Keratinocyte (primary cell): ENCODE measurements around the gene SETD1B. TPM values are rescaled to one million over a fixed set of nuclear protein-coding genes. Genes with fewer than 3 reads are reported as not detected.

Experiments
- DNase-seq: peaks from one replicate; pipeline ENCODE4 v3.0.0-alpha.2; 2011; ENCODE audit warnings: low read depth, missing footprints, low spot score
- FAIRE-seq: peaks from 2 replicates; lab custom pipeline; 2011; peaks lifted over from hg19 to GRCh38; lab: Jason Lieb, UNC
- H2AFZ ChIP-seq: 2 replicates; pipeline ENCODE4 v1.6.0; 2012; ENCODE audit warnings: low read length, control low read depth, inconsistent platforms; ENCODE audit not compliant: control insufficient read depth
- H3K27ac ChIP-seq: 2 replicates; pipeline ENCODE4 v1.5.1; 2011; ENCODE audit warnings: low read length; ENCODE audit not compliant: control insufficient read depth, insufficient read depth
- H3K27me3 ChIP-seq: 3 replicates; pipeline ENCODE4 v1.6.0; 2011; ENCODE audit warnings: low read length; ENCODE audit not compliant: control insufficient read depth, insufficient read depth; ENCODE audit errors: extremely low read depth
- H3K36me3 ChIP-seq, 2 experiments: 2 replicates in 1 of 2; 3 replicates in 1 of 2; pipeline ENCODE4 v1.5.1; 2011; ENCODE audit warnings: low read length in 2 of 2, mild to moderate bottlenecking in 1 of 2; ENCODE audit not compliant: control insufficient read depth in 2 of 2, insufficient read depth in 2 of 2; ENCODE audit errors: extremely low read depth in 1 of 2
- H3K4me1 ChIP-seq: 3 replicates; pipeline ENCODE4 v1.5.1; 2011; ENCODE audit warnings: low read length; ENCODE audit not compliant: control insufficient read depth, insufficient read depth; ENCODE audit errors: extremely low read depth
- H3K4me2 ChIP-seq: 3 replicates; pipeline ENCODE4 v1.6.0; 2011; ENCODE audit warnings: low read depth, low read length; ENCODE audit not compliant: control insufficient read depth, insufficient read depth; ENCODE audit errors: extremely low read depth
- H3K4me3 ChIP-seq, 3 experiments: fragments of 200-600 bp in 1 of 3; sonication (generic) in 1 of 3; 2 replicates in 2 of 3; 3 replicates in 1 of 3; pipeline ENCODE4 v1.5.1; 2011 to 2016; ENCODE audit warnings: low read length in 3 of 3, mild to moderate bottlenecking in 3 of 3, control low read depth in 2 of 3, inconsistent platforms in 1 of 3, low read depth in 1 of 3, mixed read lengths in 1 of 3, mixed run types in 1 of 3, moderate library complexity in 1 of 3; ENCODE audit not compliant: control insufficient read depth in 2 of 3, insufficient read depth in 2 of 3; ENCODE audit errors: extremely low read depth in 1 of 3
- H3K79me2 ChIP-seq: 2 replicates; pipeline ENCODE4 v1.6.0; 2012; ENCODE audit warnings: low read length; ENCODE audit not compliant: control insufficient read depth, insufficient read depth
- H3K9ac ChIP-seq: 3 replicates; pipeline ENCODE4 v1.6.0; 2011; ENCODE audit warnings: low read length; ENCODE audit not compliant: control insufficient read depth, insufficient read depth; ENCODE audit errors: extremely low read depth
- H3K9me1 ChIP-seq: 3 replicates; pipeline ENCODE4 v1.6.0; 2011; ENCODE audit warnings: low read length; ENCODE audit not compliant: control insufficient read depth, insufficient read depth; ENCODE audit errors: extremely low read depth
- H3K9me3 ChIP-seq: 2 replicates; pipeline ENCODE4 v1.5.1; 2012; ENCODE audit warnings: low read depth, low read length; ENCODE audit not compliant: control insufficient read depth
- H4K20me1 ChIP-seq: 3 replicates; pipeline ENCODE4 v1.6.0; 2011; ENCODE audit warnings: low read length; ENCODE audit not compliant: control insufficient read depth, insufficient read depth; ENCODE audit errors: extremely low read depth
- EZH2 ChIP-seq: IDR thresholded peaks from one replicate; pipeline ENCODE4 v1.6.1; 2012; ENCODE audit warnings: inconsistent platforms, mild to moderate bottlenecking, low read length, moderate library complexity
- dilution Hi-C: fragments of 300-500 bp; cut with MboI; formaldehyde crosslinking; loops from one replicate; pipeline ENCODE4 v1.7.0; 2020; ENCODE audit warnings: low sequenced_read_pairs; ENCODE audit not compliant: extremely low pct_ligation_motif_present
- polyA plus RNA-seq, 5 experiments: library from polyadenylated mRNA; depleted of rRNA in 3 of 5; stranded (reverse) in 3 of 5; stranded (forward) in 1 of 5; unstranded in 1 of 5; fragments of >200 nt; gene quantifications; 1 replicate in 1 of 5; 2 replicates in 3 of 5; 3 replicates in 1 of 5; pipeline versions ENCODE4 v1.2.1 to v1.2.3, GENCODE V29; 2011 to 2012; ENCODE audit warnings: missing spikeins in 2 of 5, low read depth in 1 of 5, low replicate concordance in 1 of 5
- TF ChIP-seq, protein P1 (sequence below), 3 experiments: IDR thresholded peaks in 1 of 3; conservative IDR thresholded peaks in 1 of 3; optimal IDR thresholded peaks in 1 of 3; 2 replicates in 2 of 3; 3 replicates in 1 of 3; pipeline versions ENCODE3 to v1.5.1; 2011; ENCODE audit warnings: low read length in 3 of 3, mild to moderate bottlenecking in 3 of 3, moderate library complexity in 2 of 3, control low read depth in 1 of 3, inconsistent platforms in 1 of 3; ENCODE audit not compliant: insufficient read depth in 2 of 3; ENCODE audit errors: extremely low read depth in 1 of 3

Gene SETD1B
- polyA plus RNA-seq, 1 donor (not counting 4 experiments of a cell fraction or from before 2014, with no cell fraction given) = 0.72 TPM

DNA sequence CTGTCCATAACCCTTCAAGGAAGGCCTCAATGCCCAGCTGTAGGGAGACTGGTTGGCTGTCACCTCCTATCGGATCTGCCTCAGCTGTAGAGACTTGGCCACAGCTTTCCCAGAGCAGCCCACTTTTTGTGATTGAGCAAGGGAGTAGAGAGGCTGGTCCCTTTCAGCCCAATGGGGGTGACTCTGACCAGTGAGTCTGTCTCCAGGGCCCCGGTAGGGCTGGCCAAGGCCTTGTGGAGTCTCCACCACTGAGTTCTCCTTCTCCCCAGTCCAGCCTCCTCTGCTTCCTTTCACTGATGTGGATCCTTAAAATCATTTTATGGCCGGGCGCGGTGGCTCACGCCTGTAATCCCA, 69.4 kb downstream of the SETD1B start:
- FAIRE-seq = no peak
- Histone ChIP-seq H4K20me1 (no peaks in the 10 kb centered on the region), H3K4me1 (peaks cover 7% of the 10 kb centered on the region), H3K9me3 (no peaks in the 10 kb centered on the region), H3K4me3 (no peak overlapping the region), H3K9ac (no peak overlapping the region), H3K27me3 (no peaks in the 10 kb centered on the region), H2AFZ (no peak overlapping the region), H3K79me2 (no peaks in the 10 kb centered on the region), H3K36me3 (no peaks in the 10 kb centered on the region), H3K4me2 (no peak overlapping the region), H3K27ac (no peak overlapping the region), H3K9me1 (no peaks in the 10 kb centered on the region)
- TF ChIP-seq, protein P1, sequence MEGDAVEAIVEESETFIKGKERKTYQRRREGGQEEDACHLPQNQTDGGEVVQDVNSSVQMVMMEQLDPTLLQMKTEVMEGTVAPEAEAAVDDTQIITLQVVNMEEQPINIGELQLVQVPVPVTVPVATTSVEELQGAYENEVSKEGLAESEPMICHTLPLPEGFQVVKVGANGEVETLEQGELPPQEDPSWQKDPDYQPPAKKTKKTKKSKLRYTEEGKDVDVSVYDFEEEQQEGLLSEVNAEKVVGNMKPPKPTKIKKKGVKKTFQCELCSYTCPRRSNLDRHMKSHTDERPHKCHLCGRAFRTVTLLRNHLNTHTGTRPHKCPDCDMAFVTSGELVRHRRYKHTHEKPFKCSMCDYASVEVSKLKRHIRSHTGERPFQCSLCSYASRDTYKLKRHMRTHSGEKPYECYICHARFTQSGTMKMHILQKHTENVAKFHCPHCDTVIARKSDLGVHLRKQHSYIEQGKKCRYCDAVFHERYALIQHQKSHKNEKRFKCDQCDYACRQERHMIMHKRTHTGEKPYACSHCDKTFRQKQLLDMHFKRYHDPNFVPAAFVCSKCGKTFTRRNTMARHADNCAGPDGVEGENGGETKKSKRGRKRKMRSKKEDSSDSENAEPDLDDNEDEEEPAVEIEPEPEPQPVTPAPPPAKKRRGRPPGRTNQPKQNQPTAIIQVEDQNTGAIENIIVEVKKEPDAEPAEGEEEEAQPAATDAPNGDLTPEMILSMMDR (optimal IDR thresholded peaks at IDR 0.05 in 1 of 3, IDR thresholded peaks at IDR 0.05 in 1 of 3, conservative IDR thresholded peaks at IDR 0.05 in 1 of 3; ENCODE audit: extremely low read depth in 1 of 3, insufficient read depth in 2 of 3, low read length in 3 of 3) = no peak
- TF ChIP-seq EZH2 = no peak
- no peak for DNase-seq
- dilution Hi-C loops = no loop called here

DNA sequence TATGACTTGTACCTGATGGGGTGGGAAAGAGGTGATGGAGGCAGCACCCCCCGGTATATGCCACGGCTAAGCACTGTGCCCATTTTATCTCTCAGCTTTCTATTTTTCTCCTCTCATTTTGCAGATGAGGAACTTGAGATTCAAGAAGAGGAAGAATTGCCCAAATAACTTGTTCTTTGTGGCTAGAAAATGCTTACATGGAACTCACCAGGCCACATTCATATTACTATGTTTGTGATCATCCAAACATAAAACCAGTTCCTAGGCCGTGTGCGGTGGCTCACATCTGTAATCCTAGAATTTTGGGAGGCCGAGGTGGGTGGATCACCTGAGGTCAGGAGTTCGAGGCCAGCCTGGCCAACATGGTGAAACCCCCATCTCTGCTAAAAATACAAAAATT, 70.3 kb downstream of the SETD1B start:
- no peak for FAIRE-seq
- dilution Hi-C loops = no loop called here
- H3K4me1 ChIP-seq = peaks cover 7% of the 10 kb centered on the region
- no peaks in the 10 kb centered on the region for H3K9me1 ChIP-seq
- H3K4me3 ChIP-seq = no peak overlapping the region
- no peaks in the 10 kb centered on the region for H3K36me3 ChIP-seq
- no peak overlapping the region for H3K9ac ChIP-seq
- no peaks in the 10 kb centered on the region for H3K9me3 ChIP-seq
- H3K27ac ChIP-seq = no peak overlapping the region
- TF ChIP-seq, protein P1 (optimal IDR thresholded peaks at IDR 0.05 in 1 of 3, IDR thresholded peaks at IDR 0.05 in 1 of 3, conservative IDR thresholded peaks at IDR 0.05 in 1 of 3; ENCODE audit: extremely low read depth in 1 of 3, insufficient read depth in 2 of 3, low read length in 3 of 3) = no peak
- no peak for TF ChIP-seq EZH2
- H3K79me2 ChIP-seq = no peaks in the 10 kb centered on the region
- no peak overlapping the region for H2AFZ ChIP-seq
- no peak for DNase-seq
- H3K4me2 ChIP-seq = no peak overlapping the region
- H3K27me3 ChIP-seq = no peaks in the 10 kb centered on the region
- H4K20me1 ChIP-seq = no peaks in the 10 kb centered on the region
